ENCODE data around the gene RLF.
A peak's percentile ranks its signal among the peaks of the same experiment; 100 is the strongest.

DNA sequence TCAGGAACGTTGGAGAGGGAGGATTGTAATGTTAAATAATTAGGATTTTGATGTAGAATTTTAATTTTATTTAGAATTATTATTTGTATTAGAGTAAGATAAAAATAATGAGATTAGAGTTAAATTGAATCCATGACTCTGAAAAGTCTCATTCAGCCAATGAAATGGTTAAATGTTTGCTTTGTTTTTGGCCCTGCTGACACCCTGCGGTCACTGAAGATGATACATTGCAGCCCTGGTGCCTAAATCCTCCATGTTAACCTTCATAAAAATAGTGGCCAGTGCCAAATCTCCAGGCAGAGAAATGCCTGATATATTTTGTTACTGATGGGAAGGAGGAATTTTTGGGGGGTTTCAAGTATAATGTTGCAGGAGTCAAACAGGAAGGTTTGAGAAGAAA lies 27.3 kb upstream of the RLF start:
- TF ChIP-seq, protein P1, sequence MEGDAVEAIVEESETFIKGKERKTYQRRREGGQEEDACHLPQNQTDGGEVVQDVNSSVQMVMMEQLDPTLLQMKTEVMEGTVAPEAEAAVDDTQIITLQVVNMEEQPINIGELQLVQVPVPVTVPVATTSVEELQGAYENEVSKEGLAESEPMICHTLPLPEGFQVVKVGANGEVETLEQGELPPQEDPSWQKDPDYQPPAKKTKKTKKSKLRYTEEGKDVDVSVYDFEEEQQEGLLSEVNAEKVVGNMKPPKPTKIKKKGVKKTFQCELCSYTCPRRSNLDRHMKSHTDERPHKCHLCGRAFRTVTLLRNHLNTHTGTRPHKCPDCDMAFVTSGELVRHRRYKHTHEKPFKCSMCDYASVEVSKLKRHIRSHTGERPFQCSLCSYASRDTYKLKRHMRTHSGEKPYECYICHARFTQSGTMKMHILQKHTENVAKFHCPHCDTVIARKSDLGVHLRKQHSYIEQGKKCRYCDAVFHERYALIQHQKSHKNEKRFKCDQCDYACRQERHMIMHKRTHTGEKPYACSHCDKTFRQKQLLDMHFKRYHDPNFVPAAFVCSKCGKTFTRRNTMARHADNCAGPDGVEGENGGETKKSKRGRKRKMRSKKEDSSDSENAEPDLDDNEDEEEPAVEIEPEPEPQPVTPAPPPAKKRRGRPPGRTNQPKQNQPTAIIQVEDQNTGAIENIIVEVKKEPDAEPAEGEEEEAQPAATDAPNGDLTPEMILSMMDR (optimal IDR thresholded peaks at IDR 0.05 in 1 of 3, IDR thresholded peaks at IDR 0.05 in 1 of 3, conservative IDR thresholded peaks at IDR 0.05 in 1 of 3; ENCODE audit: extremely low read depth in 1 of 3, insufficient read depth in 2 of 3, low read length in 3 of 3) = peak in 1 of 3 experiments; percentile 8
- TF ChIP-seq EZH2 (IDR thresholded peaks at IDR 0.05; ENCODE audit: low read length) = no peak
